Gastrocnemius medialis (tissue), 4 donors: ENCODE measurements around the gene XPR1. TPM values are rescaled to one million over a fixed set of nuclear protein-coding genes. Genes with fewer than 3 reads are reported as not detected.

Experiments used
- ATAC-seq, 2 donors: fragments of 150-250 bp; one replicate each; pipeline ENCODE4 v1.9.1; 2016
- DNase-seq, 2 donors: peaks; one replicate each; pipeline ENCODE4 v3.0.0-alpha.2; 2019
- H3K27ac ChIP-seq, 4 donors: fragments of 200-600 bp; sonication (generic); 1 replicate in 1 of 4; 2 replicates in 3 of 4; pipeline ENCODE4 v1.5.1; 2016 to 2018; ENCODE audit warnings: mild to moderate bottlenecking in 2 of 4, moderate library complexity in 1 of 4
- H3K27me3 ChIP-seq, 3 donors: fragments of 200-600 bp; sonication (generic) in 2 of 3; 1 replicate in 1 of 3; 2 replicates in 2 of 3; pipeline versions ENCODE4 v1.5.1 to v1.6.0; 2016 to 2019; ENCODE audit warnings: mild to moderate bottlenecking in 1 of 3, moderate library complexity in 1 of 3
- H3K36me3 ChIP-seq, 2 donors: fragments of 200-600 bp; sonication (generic) in 1 of 2; one replicate each; pipeline ENCODE4 v1.5.1; 2017 to 2018
- H3K4me1 ChIP-seq, 2 donors: fragments of 200-600 bp; sonication (generic) in 1 of 2; one replicate each; pipeline ENCODE4 v1.5.1; 2016 to 2017; ENCODE audit warnings: mild to moderate bottlenecking in 2 of 2
- H3K4me3 ChIP-seq, 4 donors: fragments of 200-600 bp; sonication (generic) in 3 of 4; 1 replicate in 1 of 4; 2 replicates in 3 of 4; pipeline ENCODE4 v1.5.1; 2016 to 2019; ENCODE audit warnings: mild to moderate bottlenecking in 2 of 4
- H3K9me3 ChIP-seq, 3 donors: fragments of 200-600 bp; sonication (generic) in 2 of 3; 1 replicate in 1 of 3; 2 replicates in 2 of 3; pipeline ENCODE4 v1.5.1; 2016 to 2019
- POLR2A ChIP-seq, 2 donors: fragments of 450-650 bp; IDR thresholded peaks; one replicate each; pipeline ENCODE4 v1.6.1; 2017; ENCODE audit warnings: antibody characterized with exemption in 2 of 2, mild to moderate bottlenecking in 2 of 2, moderate library complexity in 2 of 2
- in situ Hi-C, 4 donors: fragments of 200-750 bp; cut with MboI; loops; one replicate each; pipeline versions ENCODE4 v1.15.0 to v1.8.0; 2017; ENCODE audit warnings: low sequenced_read_pairs in 4 of 4
- intact Hi-C: fragments of 100-400 bp; cut with DNase I; formaldehyde crosslinking; loops from one replicate; pipeline ENCODE4 v1.15.1; 2023; ENCODE audit warnings: low total_unique reads
- total RNA-seq, 4 donors: library from RNA; depleted of rRNA; stranded (reverse); fragments of >200 nt; gene quantifications; one replicate each; pipeline versions ENCODE4 v1.1.0 to v1.2.3, GENCODE V29; 2016
- TF ChIP-seq, protein P1 (sequence below), 5 experiments: fragments of 450-650 bp in 3 of 5; fragments of 200-600 bp in 2 of 5; sonication (generic) in 2 of 5; IDR thresholded peaks in 4 of 5; conservative IDR thresholded peaks in 1 of 5; 1 replicate in 4 of 5; 2 replicates in 1 of 5; pipeline ENCODE4 v1.5.1; 2016 to 2019; ENCODE audit warnings: antibody characterized with exemption in 5 of 5, mild to moderate bottlenecking in 3 of 5, moderate library complexity in 3 of 5

Gene XPR1
- total RNA-seq, 4 donors from 2014 or later, result 14.5 to 24.9 (median 18.6) TPM

DNA sequence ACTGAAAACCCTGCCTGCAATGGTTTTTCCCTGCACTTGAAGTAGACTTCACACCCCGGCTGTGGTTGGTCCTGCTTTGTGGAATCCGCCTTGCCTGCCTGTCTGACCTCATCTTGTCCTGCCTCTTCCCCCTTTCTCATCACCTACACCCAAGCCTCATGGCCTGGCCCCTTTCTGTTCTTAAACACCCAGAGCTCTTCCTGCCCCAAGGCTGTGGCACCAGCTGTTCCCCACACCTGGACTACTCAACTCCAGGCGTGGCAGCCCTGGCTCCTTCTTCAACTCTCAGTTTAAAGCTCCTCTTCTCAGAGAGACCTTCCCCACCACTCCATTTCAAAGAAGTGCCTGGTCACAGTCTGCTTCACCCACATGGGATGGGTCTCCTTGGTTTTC lies 307.9 kb downstream of the XPR1 start:
- DNase-seq, result no peak
- intact Hi-C loops (no loop called here), in situ Hi-C loops (no loop called here)
- H3K27ac ChIP-seq, result no peak overlapping the region
- H3K36me3 ChIP-seq, result no peaks in the 10 kb centered on the region
- no peaks in the 10 kb centered on the region for H3K4me1 ChIP-seq
- H3K9me3 ChIP-seq, result no peaks in the 10 kb centered on the region
- no peak overlapping the region for H3K4me3 ChIP-seq
- ATAC-seq, result no peak
- TF ChIP-seq POLR2A (IDR thresholded peaks at IDR 0.05), result no peak
- TF ChIP-seq, protein P1, sequence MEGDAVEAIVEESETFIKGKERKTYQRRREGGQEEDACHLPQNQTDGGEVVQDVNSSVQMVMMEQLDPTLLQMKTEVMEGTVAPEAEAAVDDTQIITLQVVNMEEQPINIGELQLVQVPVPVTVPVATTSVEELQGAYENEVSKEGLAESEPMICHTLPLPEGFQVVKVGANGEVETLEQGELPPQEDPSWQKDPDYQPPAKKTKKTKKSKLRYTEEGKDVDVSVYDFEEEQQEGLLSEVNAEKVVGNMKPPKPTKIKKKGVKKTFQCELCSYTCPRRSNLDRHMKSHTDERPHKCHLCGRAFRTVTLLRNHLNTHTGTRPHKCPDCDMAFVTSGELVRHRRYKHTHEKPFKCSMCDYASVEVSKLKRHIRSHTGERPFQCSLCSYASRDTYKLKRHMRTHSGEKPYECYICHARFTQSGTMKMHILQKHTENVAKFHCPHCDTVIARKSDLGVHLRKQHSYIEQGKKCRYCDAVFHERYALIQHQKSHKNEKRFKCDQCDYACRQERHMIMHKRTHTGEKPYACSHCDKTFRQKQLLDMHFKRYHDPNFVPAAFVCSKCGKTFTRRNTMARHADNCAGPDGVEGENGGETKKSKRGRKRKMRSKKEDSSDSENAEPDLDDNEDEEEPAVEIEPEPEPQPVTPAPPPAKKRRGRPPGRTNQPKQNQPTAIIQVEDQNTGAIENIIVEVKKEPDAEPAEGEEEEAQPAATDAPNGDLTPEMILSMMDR (IDR thresholded peaks at IDR 0.05 in 4 of 5, conservative IDR thresholded peaks at IDR 0.05 in 1 of 5), result no peak
- H3K27me3 ChIP-seq, result no peaks in the 10 kb centered on the region

Other genes starting within 250 kb of the XPR1 start
- gene ACBD6, start 129.4 kb upstream of the XPR1 start, total RNA-seq, result 10 to 100 TPM; 15.0 to 27.4 (median 19.1) TPM
- gene OVAAL, start 73.1 kb upstream of the XPR1 start, total RNA-seq, result not detected